HepG2 (cell line): ENCODE data around the gene NAV2. TPM values are rescaled to one million over a fixed set of nuclear protein-coding genes. Genes with fewer than 3 reads are reported as not detected.

ENCODE experiments used
- ARID2 ChIP-seq: sonication (generic); formaldehyde crosslinking; IDR thresholded peaks from 2 replicates; pipeline ENCODE4 v1.8.1; 2022; ENCODE audit warnings: mild to moderate bottlenecking, missing genetic modification reagents, borderline replicate concordance
- IRF2 ChIP-seq: IDR thresholded peaks from 2 replicates; pipeline ENCODE4 v1.6.1; 2018; ENCODE audit warnings: missing genetic modification reagents, missing compliant biosample characterization
- KDM5A ChIP-seq: fragments of 200-600 bp; sonication (generic); IDR thresholded peaks from 2 replicates; pipeline ENCODE4 v1.7.0; 2018; ENCODE audit warnings: antibody characterized with exemption, mild to moderate bottlenecking, low read length, borderline replicate concordance
- MTA1 ChIP-seq: sonication (generic); formaldehyde crosslinking; IDR thresholded peaks from 2 replicates; pipeline ENCODE4 v1.4.0; 2020; ENCODE audit warnings: missing genetic modification reagents, mild to moderate bottlenecking, borderline replicate concordance
- MYNN ChIP-seq: sonication (generic); formaldehyde crosslinking; IDR thresholded peaks from 2 replicates; pipeline ENCODE4 v1.4.0; 2020; ENCODE audit warnings: mild to moderate bottlenecking, low read depth, missing genetic modification reagents
- PAX8 ChIP-seq: sonication (generic); formaldehyde crosslinking; IDR thresholded peaks from 2 replicates; pipeline ENCODE4 v1.8.0; 2022; ENCODE audit warnings: mild to moderate bottlenecking, missing genetic modification reagents, borderline replicate concordance
- PRDM4 ChIP-seq: sonication (generic); formaldehyde crosslinking; IDR thresholded peaks from 2 replicates; pipeline ENCODE4 v1.9.0; 2021; ENCODE audit warnings: missing genetic modification reagents, borderline replicate concordance
- SATB2 ChIP-seq: sonication (generic); formaldehyde crosslinking; IDR thresholded peaks from 2 replicates; pipeline ENCODE4 v1.5.0; 2020; ENCODE audit warnings: missing genetic modification reagents
- SRSF1 ChIP-seq: fragments of 200-400 bp; formaldehyde crosslinking; optimal IDR thresholded peaks from 2 replicates; pipeline ENCODE3; 2017; ENCODE audit warnings: mild to moderate bottlenecking, low read depth, low read length, moderate library complexity
- STAG1 ChIP-seq: sonication (generic); formaldehyde crosslinking; IDR thresholded peaks from 2 replicates; pipeline ENCODE4 v1.4.0; 2020; ENCODE audit warnings: missing genetic modification reagents
- TBX3 ChIP-seq: fragments of 450-650 bp; IDR thresholded peaks from 2 replicates; pipeline ENCODE4 v1.6.1; 2017; ENCODE audit warnings: antibody characterized with exemption, mild to moderate bottlenecking, inconsistent platforms, borderline replicate concordance
- TCF7L2 ChIP-seq: IDR thresholded peaks from 2 replicates; pipeline ENCODE4 v1.6.1; 2011; ENCODE audit warnings: mild to moderate bottlenecking, low read depth, low read length, moderate library complexity
- ZFP1 ChIP-seq: IDR thresholded peaks from 2 replicates; pipeline ENCODE4 v1.6.1; 2016
- ZFP82 ChIP-seq: sonication (generic); formaldehyde crosslinking; IDR thresholded peaks from 2 replicates; pipeline ENCODE4 v1.5.1; 2020; ENCODE audit warnings: mild to moderate bottlenecking, missing genetic modification reagents, borderline replicate concordance
- ZNF282 ChIP-seq: fragments of 450-650 bp; IDR thresholded peaks from 2 replicates; pipeline ENCODE4 v1.6.1; 2018; ENCODE audit not compliant: partially characterized antibody
- ZNF292 ChIP-seq: sonication (generic); formaldehyde crosslinking; IDR thresholded peaks from 2 replicates; pipeline ENCODE4 v1.8.1; 2022; ENCODE audit warnings: mild to moderate bottlenecking, low read depth, missing genetic modification reagents, borderline replicate concordance
- ZNF333 ChIP-seq: sonication (generic); formaldehyde crosslinking; IDR thresholded peaks from 2 replicates; pipeline ENCODE4 v1.4.0; 2020; ENCODE audit warnings: mild to moderate bottlenecking, missing genetic modification reagents, borderline replicate concordance
- ZNF335 ChIP-seq: sonication (generic); formaldehyde crosslinking; IDR thresholded peaks from 2 replicates; pipeline ENCODE4 v1.4.0; 2020; ENCODE audit warnings: missing genetic modification reagents
- ZNF451 ChIP-seq: sonication (generic); formaldehyde crosslinking; IDR thresholded peaks from 2 replicates; pipeline ENCODE4 v1.5.0; 2020; ENCODE audit warnings: mild to moderate bottlenecking, missing genetic modification reagents
- ZNF556 ChIP-seq: sonication (generic); formaldehyde crosslinking; IDR thresholded peaks from 2 replicates; pipeline ENCODE4 v1.4.0; 2020; ENCODE audit warnings: mild to moderate bottlenecking, missing genetic modification reagents, borderline replicate concordance
- ZNF605 ChIP-seq: sonication (generic); formaldehyde crosslinking; IDR thresholded peaks from 2 replicates; pipeline ENCODE4 v1.8.0; 2022; ENCODE audit warnings: mild to moderate bottlenecking, missing genetic modification reagents
- ZNF777 ChIP-seq: sonication (generic); formaldehyde crosslinking; IDR thresholded peaks from 2 replicates; pipeline ENCODE4 v1.4.0; 2020; ENCODE audit warnings: missing genetic modification reagents
- ZNF784 ChIP-seq: sonication (generic); formaldehyde crosslinking; IDR thresholded peaks from 2 replicates; pipeline ENCODE4 v1.5.1; 2020; ENCODE audit warnings: missing genetic modification reagents, mild to moderate bottlenecking, borderline replicate concordance
- ZNF788 ChIP-seq: sonication (generic); formaldehyde crosslinking; IDR thresholded peaks from 2 replicates; pipeline ENCODE4 v1.5.0; 2020; ENCODE audit warnings: mild to moderate bottlenecking, missing genetic modification reagents, borderline replicate concordance
- ZSCAN5A ChIP-seq: sonication (generic); formaldehyde crosslinking; IDR thresholded peaks from 2 replicates; pipeline ENCODE4 v1.8.0; 2022; ENCODE audit warnings: mild to moderate bottlenecking, missing genetic modification reagents, borderline replicate concordance
- polyA plus RNA-seq, 8 experiments: library from polyadenylated mRNA; depleted of rRNA in 3 of 8; stranded (reverse) in 7 of 8; unstranded in 1 of 8; fragments of >200 nt; fragmentation: Illumina TruSeq in 4 of 8; extraction: Trizol in 4 of 8; gene quantifications; 2 replicates each; pipeline versions ENCODE4 v1.2.1 to v1.2.3, GENCODE V29; 2011 to 2016; ENCODE audit warnings: low read depth in 4 of 8, missing spikeins in 1 of 8, mixed read lengths in 1 of 8; ENCODE audit not compliant: insufficient read depth in 1 of 8
- total RNA-seq, 5 experiments: library from RNA; depleted of rRNA; stranded (reverse); fragments of >200 nt; fragmentation: Illumina TruSeq; extraction: Trizol; gene quantifications; 2 replicates each; pipeline ENCODE4 v1.2.3, GENCODE V29; 2016; ENCODE audit warnings: low read depth in 1 of 5

Gene NAV2
- total and polyA plus RNA-seq, 2 of the 13 experiments (the other 11 are each of a cell fraction or from before 2014, with no cell fraction given) = 9.3 to 34.6 TPM

GRCh38 chr11:19953909-19954308, 241.3 kb downstream of the NAV2 start (continued):
- TF ChIP-seq ZNF292 (CRISPR knock-in tag) (no peak), MTA1 (CRISPR knock-in tag) (no peak), MYNN (CRISPR knock-in tag) (no peak), ZNF333 (no peak), ZFP1 (CRISPR knock-in tag) (0 out of 2 replicates have a peak, but pooled peaks have one; percentile 60), ZNF556 (CRISPR knock-in tag) (no peak), SRSF1 (no peak), ARID2 (no peak), ZFP82 (CRISPR knock-in tag) (no peak), IRF2 (CRISPR knock-in tag) (no peak), PAX8 (no peak), ZNF451 (no peak), ZNF788 (CRISPR knock-in tag) (no peak), SATB2 (no peak), ZNF777 (CRISPR knock-in tag) (no peak), ZNF282 (no peak), ZSCAN5A (CRISPR knock-in tag) (no peak), PRDM4 (CRISPR knock-in tag) (no peak), ZNF605 (CRISPR knock-in tag) (0 out of 2 replicates have a peak, but pooled peaks have one; percentile 36), TCF7L2 (no peak), STAG1 (CRISPR knock-in tag) (peak; percentile 72), TBX3 (no peak; the same call in 1 of the 2 replicates), ZNF784 (CRISPR knock-in tag) (no peak), ZNF335 (CRISPR knock-in tag) (no peak), KDM5A (no peak)
